Mucosa of gallbladder (tissue), 1 donor: ENCODE measurements around the gene BANF2. TPM values are rescaled to one million over a fixed set of nuclear protein-coding genes. Genes with fewer than 3 reads are reported as not detected.
"Not testable (repeated sequence)": the region's sequence is repeated elsewhere in the genome, so short reads cannot be mapped to it uniquely, and the experiment has no call there.

Source experiments
- DNase-seq: peaks from one replicate; pipeline ENCODE4 v3.0.0-alpha.2; 2020; ENCODE audit warnings: low spot score
- total RNA-seq: library from RNA; stranded (reverse); gene quantifications from one replicate; pipeline ENCODE4 v1.2.1, GENCODE V29; 2021
- donor health status: DM: no; HTN: no; CAD: no.

The BANF2 gene
- total RNA-seq, 1 donor from 2014 or later: not detected

- no peak for DNase-seq
Measured at GRCh38 chr20:17765017-17765416, 65.3 kb downstream of the BANF2 start.

GRCh38 chr20:17765584-17765983, 65.8 kb downstream of the BANF2 start:
- DNase-seq: no peak

GRCh38 chr20:17766226-17766625, 66.5 kb downstream of the BANF2 start:
- no peak for DNase-seq

GRCh38 chr20:17767624-17768023, 67.9 kb downstream of the BANF2 start:
- DNase-seq: no peak

GRCh38 chr20:17768271-17768670, 68.5 kb downstream of the BANF2 start:
- no peak for DNase-seq

- not testable (repeated sequence) for DNase-seq
Measured at GRCh38 chr20:17769716-17770115, 70.0 kb downstream of the BANF2 start.

GRCh38 chr20:17771206-17772004, 71.6 kb downstream of the BANF2 start:
- no peak for DNase-seq

- DNase-seq: no peak
Measured at GRCh38 chr20:17772005-17772343, 72.2 kb downstream of the BANF2 start.

- DNase-seq: no peak
Measured at GRCh38 chr20:17773619-17774018, 73.9 kb downstream of the BANF2 start.

- no peak for DNase-seq
Measured at GRCh38 chr20:17775600-17775999, 75.8 kb downstream of the BANF2 start.

GRCh38 chr20:17776551-17776950, 76.8 kb downstream of the BANF2 start:
- no peak for DNase-seq

- not testable (repeated sequence) for DNase-seq
Measured at GRCh38 chr20:17779011-17779410, 79.2 kb downstream of the BANF2 start.

- no peak for DNase-seq
Measured at GRCh38 chr20:17782768-17783167, 83.0 kb downstream of the BANF2 start.

- no peak for DNase-seq
Measured at GRCh38 chr20:17783671-17784070, 83.9 kb downstream of the BANF2 start.

- no peak for DNase-seq
Measured at GRCh38 chr20:17785007-17785406, 85.2 kb downstream of the BANF2 start.

Other genes starting within 250 kb of the BANF2 start
- gene BFSP1, start 168.6 kb upstream of the BANF2 start, total RNA-seq: 1.2 TPM
- 738 TPM for gene DSTN, start 129.9 kb upstream of the BANF2 start, total RNA-seq
- 355 TPM for gene RRBP1, start 17.7 kb upstream of the BANF2 start, total RNA-seq